Sigmoid colon (tissue), 4 donors: ENCODE measurements around the gene GREM2.

ENCODE experiments used
- EP300 ChIP-seq, 4 donors: sonication (generic); formaldehyde crosslinking; IDR thresholded peaks; one replicate each; pipeline ENCODE4 v1.6.1; 2017; ENCODE audit warnings: antibody characterized with exemption in 4 of 4
- POLR2A ChIP-seq, 2 donors: fragments of 450-650 bp; IDR thresholded peaks; one replicate each; pipeline ENCODE4 v1.6.1; 2016; ENCODE audit warnings: antibody characterized with exemption in 2 of 2, mild to moderate bottlenecking in 2 of 2, moderate library complexity in 2 of 2
- TF ChIP-seq, protein P1 (sequence below), 4 experiments: fragments of 450-650 bp in 3 of 4; fragments of 200-600 bp in 1 of 4; IDR thresholded peaks; one replicate each; pipeline ENCODE4 v1.5.1; 2016 to 2019; ENCODE audit warnings: antibody characterized with exemption in 4 of 4, mild to moderate bottlenecking in 3 of 4, moderate library complexity in 2 of 4

DNA sequence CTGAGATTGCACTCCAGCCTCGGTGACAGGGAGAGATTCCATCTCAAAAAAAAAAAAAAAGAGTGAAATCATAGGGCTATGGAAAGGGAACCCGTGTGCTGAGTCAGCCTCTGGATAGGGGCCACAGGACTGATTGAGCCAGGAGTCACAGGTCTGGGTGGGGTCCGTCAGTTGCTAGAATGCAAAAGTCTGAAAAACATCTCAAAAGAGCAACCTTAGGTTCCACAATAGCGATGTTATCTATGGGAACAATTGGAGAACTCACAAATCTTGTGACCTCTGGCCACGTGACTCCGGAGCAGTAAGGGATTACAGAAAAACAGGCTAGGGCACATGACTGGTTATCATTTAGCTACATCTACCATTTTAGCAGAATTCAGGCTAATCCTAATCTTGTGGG lies 32.8 kb upstream of the GREM2 start:
- TF ChIP-seq, protein P1, sequence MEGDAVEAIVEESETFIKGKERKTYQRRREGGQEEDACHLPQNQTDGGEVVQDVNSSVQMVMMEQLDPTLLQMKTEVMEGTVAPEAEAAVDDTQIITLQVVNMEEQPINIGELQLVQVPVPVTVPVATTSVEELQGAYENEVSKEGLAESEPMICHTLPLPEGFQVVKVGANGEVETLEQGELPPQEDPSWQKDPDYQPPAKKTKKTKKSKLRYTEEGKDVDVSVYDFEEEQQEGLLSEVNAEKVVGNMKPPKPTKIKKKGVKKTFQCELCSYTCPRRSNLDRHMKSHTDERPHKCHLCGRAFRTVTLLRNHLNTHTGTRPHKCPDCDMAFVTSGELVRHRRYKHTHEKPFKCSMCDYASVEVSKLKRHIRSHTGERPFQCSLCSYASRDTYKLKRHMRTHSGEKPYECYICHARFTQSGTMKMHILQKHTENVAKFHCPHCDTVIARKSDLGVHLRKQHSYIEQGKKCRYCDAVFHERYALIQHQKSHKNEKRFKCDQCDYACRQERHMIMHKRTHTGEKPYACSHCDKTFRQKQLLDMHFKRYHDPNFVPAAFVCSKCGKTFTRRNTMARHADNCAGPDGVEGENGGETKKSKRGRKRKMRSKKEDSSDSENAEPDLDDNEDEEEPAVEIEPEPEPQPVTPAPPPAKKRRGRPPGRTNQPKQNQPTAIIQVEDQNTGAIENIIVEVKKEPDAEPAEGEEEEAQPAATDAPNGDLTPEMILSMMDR (IDR thresholded peaks at IDR 0.05) = no peak
- TF ChIP-seq POLR2A (IDR thresholded peaks at IDR 0.05) (no peak), EP300 (IDR thresholded peaks at IDR 0.05) (no peak)
